Glutamatergic neuron (in vitro differentiated cells): Measurements from ENCODE around the gene RAB38. TPM values are rescaled to one million over a fixed set of nuclear protein-coding genes. Genes with fewer than 3 reads are reported as not detected.

Experiments
- DNase-seq: peaks from one replicate; pipeline ENCODE4 v3.0.0; 2022
- H3K27ac Mint-ChIP-seq: one replicate; pipeline ENCODE4 v1.8.0; 2020; ENCODE audit warnings: mild to moderate bottlenecking, mixed read lengths, inconsistent platforms; ENCODE audit not compliant: unreplicated experiment
- H3K27me3 Mint-ChIP-seq: one replicate; pipeline ENCODE4 v1.8.0; 2020; ENCODE audit warnings: mild to moderate bottlenecking, moderate library complexity, mixed read lengths, inconsistent platforms; ENCODE audit not compliant: unreplicated experiment
- H3K36me3 Mint-ChIP-seq: one replicate; pipeline ENCODE4 v1.8.0; 2020; ENCODE audit warnings: mild to moderate bottlenecking, mixed read lengths, inconsistent platforms; ENCODE audit not compliant: unreplicated experiment
- H3K4me1 Mint-ChIP-seq: one replicate; pipeline ENCODE4 v1.8.0; 2020; ENCODE audit warnings: mild to moderate bottlenecking, low read depth, mixed read lengths, inconsistent platforms; ENCODE audit not compliant: unreplicated experiment
- H3K4me3 Mint-ChIP-seq: one replicate; pipeline ENCODE4 v1.8.0; 2020; ENCODE audit warnings: mild to moderate bottlenecking, mixed read lengths, inconsistent platforms; ENCODE audit not compliant: unreplicated experiment
- H3K9me3 Mint-ChIP-seq: one replicate; pipeline ENCODE4 v1.8.0; 2020; ENCODE audit warnings: mild to moderate bottlenecking, moderate library complexity, mixed read lengths, inconsistent platforms; ENCODE audit not compliant: unreplicated experiment
- total RNA-seq: library from RNA; stranded (reverse); fragmentation: NEBNext Ultra II Directional; extraction: Animal tissue kit (Norgen Biotek cat#: 25700); gene quantifications from one replicate; pipeline ENCODE4 v1.2.1, GENCODE V29; 2021; ENCODE audit not compliant: unreplicated experiment
- TF ChIP-seq, protein P1 (sequence below): fragments of 200-600 bp; sonication (generic); IDR thresholded peaks from one replicate; pipeline ENCODE4 v1.5.0; 2021; ENCODE audit not compliant: partially characterized antibody, unreplicated experiment

The RAB38 gene
- total RNA-seq, 1 donor from 2014 or later = 0.76 TPM

DNA sequence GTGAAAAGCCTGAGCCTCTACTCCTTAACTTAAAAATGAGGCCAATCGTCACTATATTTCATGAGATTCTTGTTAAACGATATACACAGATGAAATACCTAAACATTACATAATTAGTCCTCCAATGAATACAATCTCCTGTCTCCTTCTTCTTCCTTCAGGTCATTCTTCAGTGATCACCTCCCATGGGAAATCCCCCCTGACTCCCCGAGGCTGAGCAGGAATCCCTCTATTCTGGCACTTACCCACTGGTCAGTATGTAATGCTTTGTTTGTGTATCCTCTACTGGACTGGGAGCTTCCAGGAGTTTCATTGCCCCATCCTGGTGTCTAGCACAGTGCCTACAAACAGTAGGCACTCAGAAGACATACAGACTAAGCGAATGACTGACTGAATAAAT lies 52.3 kb downstream of the RAB38 start:
- no peaks in the 10 kb centered on the region for H3K36me3 Mint-ChIP-seq
- DNase-seq = no peak
- no peaks in the 10 kb centered on the region for H3K4me1 Mint-ChIP-seq
- peaks cover 1% of the 10 kb centered on the region for H3K27me3 Mint-ChIP-seq
- no peak overlapping the region for H3K27ac Mint-ChIP-seq
- no peak overlapping the region for H3K4me3 Mint-ChIP-seq
- no peaks in the 10 kb centered on the region for H3K9me3 Mint-ChIP-seq
- TF ChIP-seq, protein P1, sequence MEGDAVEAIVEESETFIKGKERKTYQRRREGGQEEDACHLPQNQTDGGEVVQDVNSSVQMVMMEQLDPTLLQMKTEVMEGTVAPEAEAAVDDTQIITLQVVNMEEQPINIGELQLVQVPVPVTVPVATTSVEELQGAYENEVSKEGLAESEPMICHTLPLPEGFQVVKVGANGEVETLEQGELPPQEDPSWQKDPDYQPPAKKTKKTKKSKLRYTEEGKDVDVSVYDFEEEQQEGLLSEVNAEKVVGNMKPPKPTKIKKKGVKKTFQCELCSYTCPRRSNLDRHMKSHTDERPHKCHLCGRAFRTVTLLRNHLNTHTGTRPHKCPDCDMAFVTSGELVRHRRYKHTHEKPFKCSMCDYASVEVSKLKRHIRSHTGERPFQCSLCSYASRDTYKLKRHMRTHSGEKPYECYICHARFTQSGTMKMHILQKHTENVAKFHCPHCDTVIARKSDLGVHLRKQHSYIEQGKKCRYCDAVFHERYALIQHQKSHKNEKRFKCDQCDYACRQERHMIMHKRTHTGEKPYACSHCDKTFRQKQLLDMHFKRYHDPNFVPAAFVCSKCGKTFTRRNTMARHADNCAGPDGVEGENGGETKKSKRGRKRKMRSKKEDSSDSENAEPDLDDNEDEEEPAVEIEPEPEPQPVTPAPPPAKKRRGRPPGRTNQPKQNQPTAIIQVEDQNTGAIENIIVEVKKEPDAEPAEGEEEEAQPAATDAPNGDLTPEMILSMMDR = no peak

DNA sequence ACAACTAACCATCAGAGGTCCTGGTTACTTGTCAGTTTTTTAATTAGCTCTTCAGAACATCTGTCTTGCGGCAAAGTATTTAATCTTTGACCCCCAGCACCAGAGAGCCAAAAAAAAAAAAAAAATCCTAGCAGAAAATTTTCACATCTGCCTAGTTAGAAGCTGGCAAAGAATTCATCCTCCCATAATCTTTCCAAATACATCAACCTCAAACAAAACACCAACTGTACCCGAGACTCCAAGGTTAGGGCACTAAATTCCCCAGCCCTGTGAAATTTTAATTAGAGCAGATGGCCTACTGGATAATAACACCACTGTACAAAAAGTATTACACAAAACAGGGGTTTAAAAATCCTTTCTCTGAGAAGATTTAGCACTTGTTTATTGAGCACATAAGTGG lies 55.7 kb downstream of the RAB38 start:
- no peak for DNase-seq
- no peaks in the 10 kb centered on the region for H3K36me3 Mint-ChIP-seq
- TF ChIP-seq, protein P1 = no peak
- no peak overlapping the region for H3K4me3 Mint-ChIP-seq
- H3K9me3 Mint-ChIP-seq = no peaks in the 10 kb centered on the region
- H3K27me3 Mint-ChIP-seq = peaks cover 1% of the 10 kb centered on the region
- H3K27ac Mint-ChIP-seq = no peak overlapping the region
- H3K4me1 Mint-ChIP-seq = peaks cover 2% of the 10 kb centered on the region

DNA sequence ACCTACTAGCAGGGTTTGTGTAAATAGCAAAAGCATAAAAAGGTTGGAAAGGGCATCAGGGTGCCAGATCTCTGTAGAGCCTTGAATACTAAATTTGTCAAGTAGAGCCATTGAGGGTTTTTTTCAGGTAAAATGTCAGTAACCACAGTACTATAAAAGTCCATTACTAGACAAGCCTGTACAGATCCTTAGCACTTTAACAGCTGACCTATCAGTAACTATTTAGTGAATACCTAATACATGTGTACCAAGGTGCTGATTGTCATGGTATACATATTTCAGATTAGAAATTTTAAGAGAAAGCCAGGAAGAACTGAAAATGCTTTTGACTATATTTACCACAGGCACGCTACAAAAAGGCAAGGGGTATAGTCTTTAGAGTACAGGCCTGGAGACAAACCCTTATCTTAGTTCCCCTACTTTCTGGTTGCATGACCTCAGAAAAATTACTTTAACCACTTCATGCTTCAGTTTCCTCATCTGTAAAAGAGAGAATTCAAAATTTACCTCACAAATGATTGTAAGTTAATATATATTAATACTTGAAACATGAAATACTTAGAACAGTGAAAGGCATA lies 57.9 kb downstream of the RAB38 start:
- H3K27me3 Mint-ChIP-seq = peaks cover 1% of the 10 kb centered on the region
- no peak overlapping the region for H3K4me3 Mint-ChIP-seq
- no peaks in the 10 kb centered on the region for H3K9me3 Mint-ChIP-seq
- no peaks in the 10 kb centered on the region for H3K36me3 Mint-ChIP-seq
- H3K4me1 Mint-ChIP-seq = peaks cover 2% of the 10 kb centered on the region
- TF ChIP-seq, protein P1 = no peak
- no peak for DNase-seq
- H3K27ac Mint-ChIP-seq = no peak overlapping the region

DNA sequence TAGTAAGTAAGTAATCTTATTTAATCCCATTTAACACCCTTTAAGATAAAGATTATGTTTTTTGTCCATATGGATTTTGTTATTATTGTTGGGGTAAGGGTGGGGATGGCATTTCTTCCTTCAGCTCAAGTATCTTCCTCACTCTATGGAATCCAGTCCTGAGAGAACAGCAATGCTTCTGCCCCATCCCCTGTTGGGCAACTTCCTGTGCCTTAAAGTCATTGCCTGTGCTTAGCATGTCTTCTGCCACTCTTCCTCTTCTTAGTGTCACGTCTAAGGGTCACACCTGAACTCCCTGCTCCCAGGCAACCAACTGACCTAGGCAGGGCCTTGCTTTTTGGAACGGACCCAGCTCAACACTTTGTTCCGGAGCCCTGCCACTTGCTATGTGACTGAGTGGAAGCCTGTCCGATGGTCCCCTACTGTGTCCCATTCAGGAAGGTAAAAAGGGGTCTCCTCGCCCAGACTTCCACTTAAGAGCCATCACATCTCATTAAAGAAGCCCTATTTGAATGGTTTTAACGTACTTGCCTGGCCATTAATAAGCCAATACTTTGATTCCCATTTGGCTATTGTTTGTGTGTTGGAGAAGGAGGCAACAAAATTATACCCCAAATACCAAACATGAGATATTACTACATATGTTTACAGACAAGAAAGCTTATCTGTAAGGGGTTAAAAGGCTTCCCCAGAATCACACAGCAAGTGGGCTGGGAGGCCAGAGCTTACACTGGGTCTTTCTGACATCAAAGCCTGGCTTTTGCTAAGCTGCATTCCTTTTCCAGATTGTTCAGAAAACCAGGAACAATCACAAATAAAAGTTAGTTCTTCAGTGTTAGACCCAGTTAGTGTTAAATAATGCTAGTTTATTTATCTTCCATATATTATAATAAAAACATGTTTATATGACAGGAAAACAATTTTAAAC lies 59.2 kb downstream of the RAB38 start:
- DNase-seq = no peak
- Mint-ChIP-seq H3K4me1 (peaks cover 2% of the 10 kb centered on the region), H3K27me3 (peaks cover 1% of the 10 kb centered on the region), H3K36me3 (no peaks in the 10 kb centered on the region), H3K4me3 (no peak overlapping the region), H3K9me3 (no peaks in the 10 kb centered on the region), H3K27ac (no peak overlapping the region)
- TF ChIP-seq, protein P1 = no peak
